H9 (cell line): ENCODE data around the gene DCHS1. TPM values are rescaled to one million over a fixed set of nuclear protein-coding genes. Genes with fewer than 3 reads are reported as not detected.

Experiments
- DNase-seq: peaks from one replicate; pipeline ENCODE4 v3.0.0-alpha.2; 2017
- H2AFZ ChIP-seq: one replicate; pipeline ENCODE4 v1.6.1; 2013; ENCODE audit warnings: mild to moderate bottlenecking, low read length, control low read depth, moderate library complexity
- H2AK5ac ChIP-seq: 2 replicates; pipeline ENCODE4 v1.6.1; 2013; ENCODE audit warnings: low read length, control low read depth, mixed read lengths; ENCODE audit not compliant: insufficient read length
- H2BK120ac ChIP-seq: one replicate; pipeline ENCODE4 v1.6.1; 2013; ENCODE audit warnings: low read depth, mild to moderate bottlenecking, low read length, control low read depth, inconsistent platforms; ENCODE audit not compliant: poor library complexity, severe bottlenecking
- H2BK12ac ChIP-seq: 2 replicates; pipeline ENCODE4 v1.6.1; 2013; ENCODE audit warnings: low read length, control low read depth, mixed read lengths, low read depth; ENCODE audit not compliant: insufficient read length
- H2BK15ac ChIP-seq: 2 replicates; pipeline ENCODE4 v1.6.1; 2013; ENCODE audit warnings: low read depth, low read length, control low read depth
- H2BK20ac ChIP-seq: one replicate; pipeline ENCODE4 v1.6.1; 2013; ENCODE audit warnings: low read depth, mild to moderate bottlenecking, low read length, control low read depth, inconsistent platforms; ENCODE audit not compliant: poor library complexity, severe bottlenecking
- H2BK5ac ChIP-seq: 2 replicates; pipeline ENCODE4 v1.6.1; 2013; ENCODE audit warnings: low read length, control low read depth, mixed read lengths; ENCODE audit not compliant: insufficient read length
- H3K14ac ChIP-seq: 2 replicates; pipeline ENCODE4 v1.6.1; 2013; ENCODE audit warnings: low read length, control low read depth; ENCODE audit not compliant: insufficient read depth
- H3K18ac ChIP-seq: 2 replicates; pipeline ENCODE4 v1.6.1; 2013; ENCODE audit warnings: low read depth, mild to moderate bottlenecking, mixed read lengths, low read length, control low read depth; ENCODE audit not compliant: insufficient read length
- H3K23ac ChIP-seq: 2 replicates; pipeline ENCODE4 v1.6.1; 2013; ENCODE audit warnings: low read length, control low read depth, mixed read lengths, low read depth; ENCODE audit not compliant: insufficient read length
- H3K23me2 ChIP-seq: 2 replicates; pipeline ENCODE4 v1.6.1; 2013; ENCODE audit warnings: low read depth, mild to moderate bottlenecking, mixed read lengths, low read length, control low read depth; ENCODE audit not compliant: insufficient read length, poor library complexity, severe bottlenecking
- H3K27ac ChIP-seq: 2 replicates; pipeline ENCODE4 v1.5.1; 2013; ENCODE audit warnings: low read length, control low read depth, mixed read lengths, low read depth; ENCODE audit not compliant: insufficient read length
- H3K27me3 ChIP-seq: 2 replicates; pipeline ENCODE4 v1.6.1; 2013; ENCODE audit warnings: low read length, control low read depth, inconsistent platforms; ENCODE audit not compliant: insufficient read depth
- H3K4ac ChIP-seq: 2 replicates; pipeline ENCODE4 v1.6.1; 2013; ENCODE audit warnings: low read depth, mild to moderate bottlenecking, control low read depth, inconsistent platforms, low read length, moderate library complexity
- H3K4me1 ChIP-seq: 2 replicates; pipeline ENCODE4 v1.6.1; 2013; ENCODE audit warnings: low read length, control low read depth, inconsistent platforms; ENCODE audit not compliant: insufficient read depth
- H3K4me2 ChIP-seq: 2 replicates; pipeline ENCODE4 v1.6.1; 2013; ENCODE audit warnings: low read length, control low read depth, mixed read lengths; ENCODE audit not compliant: insufficient read length, insufficient read depth
- H3K56ac ChIP-seq: 2 replicates; pipeline ENCODE4 v1.6.1; 2013; ENCODE audit warnings: low read depth, mild to moderate bottlenecking, mixed read lengths, low read length, control low read depth; ENCODE audit not compliant: insufficient read length
- H3K79me1 ChIP-seq: 2 replicates; pipeline ENCODE4 v1.6.1; 2013; ENCODE audit warnings: low read depth, mild to moderate bottlenecking, moderate library complexity, low read length, control low read depth, inconsistent platforms; ENCODE audit not compliant: insufficient read depth, poor library complexity, severe bottlenecking
- H3K79me2 ChIP-seq: 2 replicates; pipeline ENCODE4 v1.6.1; 2013; ENCODE audit warnings: low read length, control low read depth, inconsistent platforms; ENCODE audit not compliant: insufficient read depth
- H3K9ac ChIP-seq: 2 replicates; pipeline ENCODE4 v1.6.1; 2013; ENCODE audit warnings: low read length, control low read depth, mixed read lengths; ENCODE audit not compliant: insufficient read length; ENCODE audit errors: extremely low read depth
- H3K9me3 ChIP-seq: one replicate; pipeline ENCODE4 v1.6.1; 2013; ENCODE audit warnings: low read depth, low read length, inconsistent platforms; ENCODE audit not compliant: control insufficient read depth
- H3T11ph ChIP-seq: one replicate; pipeline ENCODE4 v1.6.1; 2013; ENCODE audit warnings: mild to moderate bottlenecking, low read length, control low read depth, inconsistent platforms
- H4K20me1 ChIP-seq: one replicate; pipeline ENCODE4 v1.6.1; 2013; ENCODE audit not compliant: control insufficient read depth, insufficient read length, insufficient read depth
- H4K5ac ChIP-seq: 2 replicates; pipeline ENCODE4 v1.6.1; 2013; ENCODE audit warnings: low read depth, mild to moderate bottlenecking, mixed read lengths, low read length, control low read depth; ENCODE audit not compliant: insufficient read length
- H4K8ac ChIP-seq: replicated peaks from 2 replicates; pipeline ENCODE4 v1.6.1; 2013; ENCODE audit warnings: low read length, control low read depth, mixed read lengths, low read depth; ENCODE audit not compliant: insufficient read length
- H4K91ac ChIP-seq: 2 replicates; pipeline ENCODE4 v1.6.1; 2013; ENCODE audit warnings: low read depth, mild to moderate bottlenecking, moderate library complexity, mixed read lengths, low read length, control low read depth; ENCODE audit not compliant: insufficient read length
- H3K27ac Mint-ChIP-seq, 3 experiments: 2 replicates in 2 of 3; 3 replicates in 1 of 3; pipeline ENCODE4 v1.8.0; 2020 to 2021; ENCODE audit warnings: mixed read lengths in 3 of 3, mild to moderate bottlenecking in 1 of 3, moderate library complexity in 1 of 3
- H3K27me3 Mint-ChIP-seq: 2 replicates; pipeline ENCODE4 v1.8.0; 2021; ENCODE audit warnings: low read depth, mild to moderate bottlenecking, moderate library complexity, mixed read lengths
- H3K36me3 Mint-ChIP-seq, 3 experiments: 2 replicates in 2 of 3; 3 replicates in 1 of 3; pipeline ENCODE4 v1.8.0; 2020 to 2021; ENCODE audit warnings: low read depth in 3 of 3, mixed read lengths in 3 of 3; ENCODE audit not compliant: insufficient read depth in 1 of 3
- H3K4me1 Mint-ChIP-seq, 2 experiments: 2 replicates each; pipeline ENCODE4 v1.8.0; 2020; ENCODE audit warnings: mixed read lengths in 2 of 2
- H3K4me3 Mint-ChIP-seq, 2 experiments: 2 replicates in 1 of 2; 3 replicates in 1 of 2; pipeline ENCODE4 v1.8.0; 2020 to 2021; ENCODE audit warnings: mild to moderate bottlenecking in 2 of 2, mixed read lengths in 2 of 2, moderate library complexity in 1 of 2
- H3K9me3 Mint-ChIP-seq, 2 experiments: 2 replicates in 1 of 2; 3 replicates in 1 of 2; pipeline ENCODE4 v1.8.0; 2020; ENCODE audit warnings: mild to moderate bottlenecking in 2 of 2, mixed read lengths in 2 of 2, moderate library complexity in 1 of 2
- WGBS: extraction: QIAGEN DNeasy Blood & Tissue Kit; methylation state at CpG from one replicate; pipeline ENCODE4 v1.1.7; 2013; ENCODE audit warnings: missing lambda C conversion rate, low lambda C conversion rate, mixed read lengths; ENCODE audit not compliant: insufficient read length; ENCODE audit errors: extremely low coverage; 5-methylcytosine and 5-hydroxymethylcytosine counted together
- total RNA-seq: library from RNA; stranded (reverse); gene quantifications from 2 replicates; pipeline ENCODE4 v1.2.1, GENCODE V29; 2021
- TF ChIP-seq, protein P1 (sequence below): fragments of 200-600 bp; sonication (generic); conservative IDR thresholded peaks from 3 replicates; pipeline ENCODE4 v1.8.0; 2021; ENCODE audit warnings: antibody characterized with exemption, mild to moderate bottlenecking

Gene DCHS1
- total RNA-seq, 1 experiment from 2014 or later = 12.5 TPM

DNA sequence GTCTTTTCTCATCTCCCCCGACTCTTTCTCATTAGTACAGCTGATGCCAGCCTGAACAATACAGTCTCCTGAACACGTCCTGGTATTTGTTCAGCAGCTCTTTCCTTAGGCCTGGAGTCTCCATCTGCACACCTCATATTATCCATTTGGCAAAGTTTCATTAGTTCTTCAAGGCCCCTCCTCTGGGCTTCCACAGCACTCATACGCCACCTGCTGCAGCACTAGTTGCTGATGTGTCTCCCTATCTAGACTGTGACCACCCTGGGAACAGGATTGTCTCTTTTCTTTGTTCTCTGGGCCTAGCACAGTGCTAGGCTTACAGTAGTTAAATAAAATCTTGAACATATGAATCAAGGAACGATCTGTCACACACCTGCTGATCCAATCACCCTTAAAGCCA is 17.2 kb downstream of the DCHS1 start:
- no peak overlapping the region for H2BK120ac ChIP-seq
- no peaks in the 10 kb centered on the region; a peak in 1 of 7 replicates for H3K36me3 Mint-ChIP-seq
- no peaks in the 10 kb centered on the region for H3K4me1 ChIP-seq
- no peak overlapping the region for H3K27ac ChIP-seq
- H3K4me3 Mint-ChIP-seq = no peak overlapping the region
- H2BK20ac ChIP-seq = no peak overlapping the region
- H3T11ph ChIP-seq = no peak overlapping the region
- H3K27me3 Mint-ChIP-seq = peaks cover under 1% of the 10 kb centered on the region; the same call in 1 of the 2 replicates
- no peak overlapping the region for H2AFZ ChIP-seq
- no CpG with 5 or more reads among the region's 4 CpGs for WGBS
- H3K23ac ChIP-seq = no peak overlapping the region
- no peak for DNase-seq
- no peaks in the 10 kb centered on the region for H3K79me1 ChIP-seq
- no peaks in the 10 kb centered on the region for H3K9me3 ChIP-seq
- no peaks in the 10 kb centered on the region for H3K9me3 Mint-ChIP-seq
- no peak overlapping the region for H3K9ac ChIP-seq
- TF ChIP-seq, protein P1, sequence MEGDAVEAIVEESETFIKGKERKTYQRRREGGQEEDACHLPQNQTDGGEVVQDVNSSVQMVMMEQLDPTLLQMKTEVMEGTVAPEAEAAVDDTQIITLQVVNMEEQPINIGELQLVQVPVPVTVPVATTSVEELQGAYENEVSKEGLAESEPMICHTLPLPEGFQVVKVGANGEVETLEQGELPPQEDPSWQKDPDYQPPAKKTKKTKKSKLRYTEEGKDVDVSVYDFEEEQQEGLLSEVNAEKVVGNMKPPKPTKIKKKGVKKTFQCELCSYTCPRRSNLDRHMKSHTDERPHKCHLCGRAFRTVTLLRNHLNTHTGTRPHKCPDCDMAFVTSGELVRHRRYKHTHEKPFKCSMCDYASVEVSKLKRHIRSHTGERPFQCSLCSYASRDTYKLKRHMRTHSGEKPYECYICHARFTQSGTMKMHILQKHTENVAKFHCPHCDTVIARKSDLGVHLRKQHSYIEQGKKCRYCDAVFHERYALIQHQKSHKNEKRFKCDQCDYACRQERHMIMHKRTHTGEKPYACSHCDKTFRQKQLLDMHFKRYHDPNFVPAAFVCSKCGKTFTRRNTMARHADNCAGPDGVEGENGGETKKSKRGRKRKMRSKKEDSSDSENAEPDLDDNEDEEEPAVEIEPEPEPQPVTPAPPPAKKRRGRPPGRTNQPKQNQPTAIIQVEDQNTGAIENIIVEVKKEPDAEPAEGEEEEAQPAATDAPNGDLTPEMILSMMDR = no peak
- no peaks in the 10 kb centered on the region for H3K79me2 ChIP-seq
- H4K20me1 ChIP-seq = no peaks in the 10 kb centered on the region
- no peak overlapping the region for H3K4ac ChIP-seq
- no peak overlapping the region for H2BK15ac ChIP-seq
- H3K4me2 ChIP-seq = no peak overlapping the region
- no peaks in the 10 kb centered on the region for H3K23me2 ChIP-seq
- no peak overlapping the region for H2AK5ac ChIP-seq
- no peak overlapping the region for H3K56ac ChIP-seq
- H3K27me3 ChIP-seq = no peaks in the 10 kb centered on the region
- H3K27ac Mint-ChIP-seq = no peak overlapping the region
- no peak overlapping the region for H4K91ac ChIP-seq
- no peak overlapping the region for H4K8ac ChIP-seq
- no peaks in the 10 kb centered on the region for H3K4me1 Mint-ChIP-seq
- no peak overlapping the region for H3K18ac ChIP-seq
- no peak overlapping the region for H2BK12ac ChIP-seq
- H4K5ac ChIP-seq = no peak overlapping the region
- no peak overlapping the region for H3K14ac ChIP-seq
- H2BK5ac ChIP-seq = no peak overlapping the region
